ENCODE measurements around the gene MICALL1.

MICALL1 gene

GRCh38 chr22:37989146-37990045, 83.3 kb downstream of the MICALL1 start:
- no peak for DNase-seq

- no peak for DNase-seq
These were observed 84.2 kb downstream of the MICALL1 start for GRCh38 chr22:37990301-37990700.

- no peak for DNase-seq
These were observed 84.8 kb downstream of the MICALL1 start for GRCh38 chr22:37990862-37991261.

GRCh38 chr22:37991731-37992442, 85.8 kb downstream of the MICALL1 start:
- no peak for DNase-seq
